Measurements from ENCODE around the gene PCDHGB5.
"Not testable (repeated sequence)": the region's sequence is repeated elsewhere in the genome, so short reads cannot be mapped to it uniquely, and the experiment has no call there.

PCDHGB5 gene

DNA sequence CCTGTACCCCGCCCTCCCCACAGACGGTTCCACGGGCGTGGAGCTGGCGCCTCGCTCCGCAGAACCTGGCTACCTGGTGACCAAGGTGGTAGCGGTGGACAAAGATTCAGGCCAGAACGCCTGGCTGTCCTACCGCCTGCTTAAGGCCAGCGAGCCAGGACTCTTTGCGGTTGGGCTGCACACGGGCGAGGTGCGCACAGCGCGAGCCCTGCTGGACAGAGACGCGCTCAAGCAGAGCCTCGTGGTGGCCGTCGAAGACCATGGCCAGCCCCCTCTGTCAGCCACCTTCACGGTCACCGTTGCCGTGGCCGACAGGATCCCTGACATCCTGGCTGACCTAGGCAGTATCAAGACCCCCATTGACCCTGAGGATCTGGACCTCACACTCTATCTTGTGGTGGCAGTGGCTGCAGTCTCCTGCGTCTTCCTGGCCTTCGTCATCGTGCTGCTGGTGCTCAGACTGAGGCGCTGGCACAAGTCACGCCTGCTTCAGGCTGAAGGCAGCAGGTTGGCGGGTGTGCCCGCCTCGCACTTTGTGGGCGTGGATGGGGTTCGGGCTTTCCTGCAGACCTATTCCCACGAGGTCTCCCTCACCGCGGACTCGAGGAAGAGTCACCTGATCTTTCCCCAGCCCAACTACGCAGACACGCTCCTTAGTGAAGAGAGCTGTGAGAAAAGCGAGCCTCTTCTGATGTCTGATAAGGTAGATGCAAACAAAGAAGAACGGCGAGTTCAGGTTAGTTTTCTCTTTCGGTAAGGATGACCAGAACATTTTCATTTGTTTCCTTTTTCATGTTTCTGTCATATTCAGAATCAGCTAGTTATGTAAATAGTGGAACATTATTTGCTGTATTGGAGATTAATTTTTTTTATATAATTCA lies 31.5 kb upstream of the PCDHGB5 start:
- Histone ChIP-seq H3K4me3 (ENCODE audit: low read depth, low read length) (no peak overlapping the region), H3K9ac (ENCODE audit: low read depth, low read length) (no peak overlapping the region), H3K9me3 (ENCODE audit: control insufficient read depth, insufficient read depth, low read length) (peaks cover 10% of the 10 kb centered on the region), H3K36me3 (ENCODE audit: control insufficient read depth, insufficient read depth, low read length) (no peaks in the 10 kb centered on the region), H3K27me3 (ENCODE audit: control insufficient read depth, insufficient read depth, low read length) (no peaks in the 10 kb centered on the region), H3K4me1 (ENCODE audit: control insufficient read depth, insufficient read depth, low read length) (no peaks in the 10 kb centered on the region)

GRCh38 chr5:141369994-141370848 lies 27.5 kb upstream of the PCDHGB5 start, which contains the start of gene PCDHGB3:
PCDHGB3 (plus strand) TSS chr5:141370242; CDS start chr5:141370395, 153 bp downstream.
- Histone ChIP-seq H3K9me3 (ENCODE audit: control insufficient read depth, insufficient read depth, low read length) (peaks cover 6% of the 10 kb centered on the region), H3K9ac (ENCODE audit: low read depth, low read length) (no peak within 1 kb of the TSS), H3K27me3 (ENCODE audit: control insufficient read depth, insufficient read depth, low read length) (no peaks in the 10 kb centered on the region), H3K4me3 (ENCODE audit: low read depth, low read length) (peak within 1 kb of the TSS; percentile 30), H3K36me3 (ENCODE audit: control insufficient read depth, insufficient read depth, low read length) (no peaks in the 10 kb centered on the region), H3K4me1 (ENCODE audit: control insufficient read depth, insufficient read depth, low read length) (no peaks in the 10 kb centered on the region)

DNA sequence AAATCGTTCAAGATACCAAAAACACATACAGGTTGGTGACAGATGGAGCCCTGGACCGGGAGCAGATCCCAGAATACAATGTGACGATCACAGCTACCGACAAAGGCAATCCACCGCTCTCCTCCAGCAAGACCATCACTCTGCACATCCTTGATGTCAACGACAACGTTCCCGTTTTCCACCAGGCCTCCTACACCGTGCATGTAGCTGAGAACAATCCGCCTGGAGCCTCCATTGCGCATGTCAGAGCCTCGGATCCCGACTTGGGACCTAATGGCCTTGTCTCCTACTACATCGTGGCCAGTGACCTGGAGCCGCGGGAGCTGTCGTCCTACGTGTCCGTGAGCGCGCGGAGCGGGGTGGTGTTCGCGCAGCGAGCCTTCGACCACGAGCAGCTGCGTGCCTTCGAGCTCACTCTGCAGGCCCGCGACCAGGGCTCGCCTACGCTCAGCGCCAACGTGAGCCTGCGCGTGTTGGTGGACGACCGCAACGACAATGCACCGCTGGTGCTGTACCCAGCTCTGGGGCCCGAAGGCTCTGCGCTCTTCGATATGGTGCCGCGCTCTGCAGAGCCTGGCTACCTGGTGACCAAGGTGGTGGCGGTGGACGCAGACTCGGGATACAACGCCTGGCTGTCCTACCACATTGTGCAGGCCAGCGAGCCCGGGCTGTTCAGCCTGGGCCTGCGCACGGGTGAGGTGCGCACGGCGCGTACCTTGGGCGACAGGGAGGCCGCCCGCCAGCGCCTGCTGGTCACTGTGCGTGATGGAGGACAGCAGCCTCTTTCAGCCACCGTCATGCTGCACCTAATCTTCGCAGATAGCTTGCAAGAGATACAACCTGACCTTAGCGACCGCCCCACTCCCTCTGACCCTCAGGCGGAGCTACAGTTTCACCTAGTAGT lies 25.9 kb upstream of the PCDHGB5 start:
- no peaks in the 10 kb centered on the region for H3K4me1 ChIP-seq (ENCODE audit: control insufficient read depth, insufficient read depth, low read length)
- no peaks in the 10 kb centered on the region for H3K9me3 ChIP-seq (ENCODE audit: control insufficient read depth, insufficient read depth, low read length)
- peaks cover 3% of the 10 kb centered on the region for H3K36me3 ChIP-seq (ENCODE audit: control insufficient read depth, insufficient read depth, low read length)
- H3K9ac ChIP-seq (ENCODE audit: low read depth, low read length), result no peak overlapping the region
- H3K4me3 ChIP-seq (ENCODE audit: low read depth, low read length), result no peak overlapping the region
- no peaks in the 10 kb centered on the region for H3K27me3 ChIP-seq (ENCODE audit: control insufficient read depth, insufficient read depth, low read length)

GRCh38 chr5:141373673-141374317 lies 24.0 kb upstream of the PCDHGB5 start, which contains the start of gene PCDHGA6:
PCDHGA6 (plus strand) TSS chr5:141373891; CDS start chr5:141374084, 193 bp downstream.
- Histone ChIP-seq H3K9me3 (ENCODE audit: control insufficient read depth, insufficient read depth, low read length) (no peaks in the 10 kb centered on the region), H3K4me3 (ENCODE audit: low read depth, low read length) (no peak within 1 kb of the TSS), H3K4me1 (ENCODE audit: control insufficient read depth, insufficient read depth, low read length) (no peaks in the 10 kb centered on the region), H3K36me3 (ENCODE audit: control insufficient read depth, insufficient read depth, low read length) (peaks cover 3% of the 10 kb centered on the region), H3K9ac (ENCODE audit: low read depth, low read length) (no peak within 1 kb of the TSS), H3K27me3 (ENCODE audit: control insufficient read depth, insufficient read depth, low read length) (no peaks in the 10 kb centered on the region)

- Histone ChIP-seq H3K27me3 (ENCODE audit: control insufficient read depth, insufficient read depth, low read length) (no peaks in the 10 kb centered on the region), H3K36me3 (ENCODE audit: control insufficient read depth, insufficient read depth, low read length) (peaks cover 3% of the 10 kb centered on the region), H3K4me3 (ENCODE audit: low read depth, low read length) (no peak overlapping the region), H3K4me1 (ENCODE audit: control insufficient read depth, insufficient read depth, low read length) (no peaks in the 10 kb centered on the region), H3K9ac (ENCODE audit: low read depth, low read length) (no peak overlapping the region), H3K9me3 (ENCODE audit: control insufficient read depth, insufficient read depth, low read length) (no peaks in the 10 kb centered on the region)
These were observed 23.1 kb upstream of the PCDHGB5 start for GRCh38 chr5:141374627-141375026.

GRCh38 chr5:141375444-141376155 lies 22.1 kb upstream of the PCDHGB5 start:
- not testable (repeated sequence) for H3K4me1 ChIP-seq (ENCODE audit: control insufficient read depth, insufficient read depth, low read length); H3K9ac ChIP-seq (ENCODE audit: low read depth, low read length); H3K27me3 ChIP-seq (ENCODE audit: control insufficient read depth, insufficient read depth, low read length); H3K9me3 ChIP-seq (ENCODE audit: control insufficient read depth, insufficient read depth, low read length); H3K4me3 ChIP-seq (ENCODE audit: low read depth, low read length); H3K36me3 ChIP-seq (ENCODE audit: control insufficient read depth, insufficient read depth, low read length)

DNA sequence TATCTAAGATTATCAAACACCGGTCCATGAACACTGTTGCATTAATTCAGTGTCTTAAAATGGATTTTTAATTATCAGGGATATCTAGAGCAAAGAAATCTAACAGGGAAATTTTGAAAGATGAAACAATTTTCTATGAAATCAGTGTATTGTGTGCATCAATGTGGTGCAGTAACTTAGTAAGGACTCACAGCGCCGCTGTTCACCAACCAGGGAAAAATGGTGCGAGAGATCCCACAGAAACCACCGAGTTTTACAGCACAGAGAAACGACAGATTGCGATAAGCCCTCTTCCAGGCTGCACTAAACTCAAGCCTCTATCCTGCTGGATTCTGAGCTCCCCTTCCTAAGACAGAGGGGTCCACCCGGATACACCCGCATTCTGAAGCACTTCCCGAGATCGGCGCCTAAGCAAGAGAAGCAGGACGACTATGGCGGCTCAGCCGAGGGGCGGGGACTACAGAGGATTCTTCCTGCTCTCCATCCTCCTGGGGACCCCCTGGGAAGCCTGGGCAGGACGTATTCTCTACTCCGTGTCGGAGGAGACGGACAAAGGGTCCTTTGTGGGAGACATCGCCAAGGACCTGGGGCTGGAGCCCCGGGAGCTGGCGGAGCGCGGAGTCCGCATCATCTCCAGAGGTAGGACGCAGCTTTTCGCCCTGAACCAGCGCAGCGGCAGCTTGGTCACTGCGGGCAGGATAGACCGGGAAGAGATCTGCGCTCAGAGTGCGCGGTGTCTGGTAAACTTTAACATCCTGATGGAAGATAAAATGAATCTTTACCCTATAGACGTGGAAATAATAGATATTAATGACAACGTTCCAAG lies 15.1 kb upstream of the PCDHGB5 start, which contains the start of gene PCDHGA7:
Gene PCDHGA7, plus strand, starts transcription at position 274 of the 826 bp plus-strand sequence. Its CDS starts 158 bp downstream, at position 432.
- Histone ChIP-seq H3K9ac (ENCODE audit: low read depth, low read length) (peak within 1 kb of the TSS; percentile 65), H3K4me3 (ENCODE audit: low read depth, low read length) (peak within 1 kb of the TSS; percentile 75)

DNA sequence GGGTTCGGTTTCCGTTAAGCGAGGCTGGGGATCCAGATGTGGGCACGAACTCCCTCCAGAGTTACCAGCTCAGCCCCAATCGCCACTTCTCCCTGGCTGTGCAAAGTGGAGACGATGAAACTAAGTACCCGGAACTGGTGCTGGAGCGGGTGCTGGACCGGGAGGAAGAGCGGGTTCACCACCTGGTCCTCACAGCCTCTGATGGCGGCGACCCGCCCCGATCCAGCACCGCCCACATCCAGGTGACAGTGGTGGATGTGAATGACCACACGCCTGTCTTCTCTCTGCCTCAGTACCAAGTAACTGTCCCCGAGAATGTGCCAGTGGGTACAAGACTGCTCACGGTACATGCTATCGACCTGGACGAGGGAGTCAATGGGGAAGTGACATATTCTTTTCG lies 14.4 kb upstream of the PCDHGB5 start:
- Histone ChIP-seq H3K4me1 (ENCODE audit: control insufficient read depth, insufficient read depth, low read length) (no peaks in the 10 kb centered on the region), H3K9me3 (ENCODE audit: control insufficient read depth, insufficient read depth, low read length) (peaks cover under 1% of the 10 kb centered on the region), H3K36me3 (ENCODE audit: control insufficient read depth, insufficient read depth, low read length) (peaks cover 2% of the 10 kb centered on the region), H3K4me3 (ENCODE audit: low read depth, low read length) (peak overlapping the region; percentile 75), H3K9ac (ENCODE audit: low read depth, low read length) (no peak overlapping the region), H3K27me3 (ENCODE audit: control insufficient read depth, insufficient read depth, low read length) (peaks cover 10% of the 10 kb centered on the region)

More for the DNA sequence above, 15.1 kb upstream of the PCDHGB5 start, which contains the start of gene PCDHGA7:
- H3K9me3 ChIP-seq (ENCODE audit: control insufficient read depth, insufficient read depth, low read length), result no peaks in the 10 kb centered on the region
- peaks cover 7% of the 10 kb centered on the region for H3K27me3 ChIP-seq (ENCODE audit: control insufficient read depth, insufficient read depth, low read length)
- peaks cover 2% of the 10 kb centered on the region for H3K36me3 ChIP-seq (ENCODE audit: control insufficient read depth, insufficient read depth, low read length)
- no peaks in the 10 kb centered on the region for H3K4me1 ChIP-seq (ENCODE audit: control insufficient read depth, insufficient read depth, low read length)

DNA sequence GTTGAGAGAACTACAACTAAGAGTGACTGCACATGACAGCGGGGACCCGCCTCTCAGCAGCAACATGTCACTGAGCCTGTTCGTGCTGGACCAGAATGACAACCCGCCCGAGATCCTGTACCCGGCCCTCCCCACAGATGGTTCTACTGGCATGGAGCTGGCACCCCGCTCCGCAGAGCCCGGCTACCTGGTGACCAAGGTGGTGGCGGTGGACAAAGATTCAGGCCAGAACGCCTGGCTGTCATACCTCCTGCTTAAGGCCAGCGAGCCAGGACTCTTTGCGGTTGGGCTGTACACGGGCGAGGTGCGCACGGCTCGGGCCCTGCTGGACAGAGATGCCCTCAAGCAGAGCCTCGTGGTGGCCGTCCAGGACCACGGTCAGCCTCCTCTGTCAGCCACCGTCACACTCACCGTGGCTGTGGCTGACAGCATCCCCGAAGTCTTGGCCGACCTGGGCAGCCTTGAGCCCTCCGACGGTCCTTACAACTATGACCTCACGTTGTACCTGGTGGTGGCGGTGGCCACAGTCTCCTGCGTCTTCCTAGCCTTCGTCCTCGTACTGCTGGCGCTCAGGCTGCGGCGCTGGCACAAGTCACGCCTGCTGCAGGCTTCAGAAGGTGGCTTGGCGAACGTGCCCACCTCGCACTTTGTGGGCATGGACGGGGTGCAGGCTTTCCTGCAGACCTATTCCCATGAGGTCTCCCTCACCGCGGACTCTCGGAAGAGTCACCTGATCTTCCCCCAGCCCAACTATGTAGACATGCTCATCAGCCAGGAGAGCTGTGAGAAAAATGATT lies 13.1 kb upstream of the PCDHGB5 start:
- peaks cover 2% of the 10 kb centered on the region for H3K36me3 ChIP-seq (ENCODE audit: control insufficient read depth, insufficient read depth, low read length)
- H3K9me3 ChIP-seq (ENCODE audit: control insufficient read depth, insufficient read depth, low read length), result peaks cover 10% of the 10 kb centered on the region
- H3K4me1 ChIP-seq (ENCODE audit: control insufficient read depth, insufficient read depth, low read length), result no peaks in the 10 kb centered on the region
- H3K9ac ChIP-seq (ENCODE audit: low read depth, low read length), result no peak overlapping the region
- peaks cover 16% of the 10 kb centered on the region for H3K27me3 ChIP-seq (ENCODE audit: control insufficient read depth, insufficient read depth, low read length)
- H3K4me3 ChIP-seq (ENCODE audit: low read depth, low read length), result no peak overlapping the region

All from iPS-15b (cell line).